ENCODE data around the gene NT5DC1. TPM values are rescaled to one million over a fixed set of nuclear protein-coding genes. Genes with fewer than 3 reads are reported as not detected.

The NT5DC1 gene
- total RNA-seq, 1 donor from 2014 or later = 16.0 TPM

- TF ChIP-seq CTCF (IDR thresholded peaks at IDR 0.05) = no peak
- peaks cover 12% of the 10 kb centered on the region for H3K9me3 Mint-ChIP-seq (ENCODE audit: unreplicated experiment)
Measured at GRCh38 chr6:116158641-116159040, 58.0 kb downstream of the NT5DC1 start.

GRCh38 chr6:116159782-116160524, 59.3 kb downstream of the NT5DC1 start:
- no peaks in the 10 kb centered on the region for H3K27me3 Mint-ChIP-seq (ENCODE audit: unreplicated experiment)
- H3K9me3 Mint-ChIP-seq (ENCODE audit: unreplicated experiment) = peaks cover 19% of the 10 kb centered on the region
- no peak for DNase-seq (ENCODE audit: extremely low spot score, unreplicated experiment)
- H3K4me3 Mint-ChIP-seq (ENCODE audit: unreplicated experiment) = no peak overlapping the region
- no peak for TF ChIP-seq CTCF (IDR thresholded peaks at IDR 0.05)
- no peak overlapping the region for H3K27ac Mint-ChIP-seq (ENCODE audit: unreplicated experiment)
- H3K4me1 Mint-ChIP-seq (ENCODE audit: unreplicated experiment) = peaks cover 4% of the 10 kb centered on the region
- H3K36me3 Mint-ChIP-seq (ENCODE audit: unreplicated experiment) = peaks cover 6% of the 10 kb centered on the region

More at GRCh38 chr6:116158641-116159040, 58.0 kb downstream of the NT5DC1 start:
- Mint-ChIP-seq H3K4me3 (ENCODE audit: unreplicated experiment) (no peak overlapping the region), H3K27ac (ENCODE audit: unreplicated experiment) (no peak overlapping the region), H3K36me3 (ENCODE audit: unreplicated experiment) (peaks cover 6% of the 10 kb centered on the region), H3K27me3 (ENCODE audit: unreplicated experiment) (no peaks in the 10 kb centered on the region), H3K4me1 (ENCODE audit: unreplicated experiment) (peaks cover 4% of the 10 kb centered on the region)
- DNase-seq (ENCODE audit: extremely low spot score, unreplicated experiment) = no peak

- no peak overlapping the region for H3K27ac Mint-ChIP-seq (ENCODE audit: unreplicated experiment)
- peaks cover 8% of the 10 kb centered on the region for H3K36me3 Mint-ChIP-seq (ENCODE audit: unreplicated experiment)
- TF ChIP-seq CTCF (IDR thresholded peaks at IDR 0.05) = no peak
- no peak for DNase-seq (ENCODE audit: extremely low spot score, unreplicated experiment)
- H3K27me3 Mint-ChIP-seq (ENCODE audit: unreplicated experiment) = no peaks in the 10 kb centered on the region
- H3K4me3 Mint-ChIP-seq (ENCODE audit: unreplicated experiment) = no peak overlapping the region
- no peaks in the 10 kb centered on the region for H3K4me1 Mint-ChIP-seq (ENCODE audit: unreplicated experiment)
- H3K9me3 Mint-ChIP-seq (ENCODE audit: unreplicated experiment) = peaks cover 26% of the 10 kb centered on the region
Measured at GRCh38 chr6:116165596-116165995, 64.9 kb downstream of the NT5DC1 start.

- no peak for TF ChIP-seq CTCF (IDR thresholded peaks at IDR 0.05)
- no peak overlapping the region for H3K27ac Mint-ChIP-seq (ENCODE audit: unreplicated experiment)
- no peaks in the 10 kb centered on the region for H3K27me3 Mint-ChIP-seq (ENCODE audit: unreplicated experiment)
- H3K36me3 Mint-ChIP-seq (ENCODE audit: unreplicated experiment) = peaks cover 8% of the 10 kb centered on the region
- no peak overlapping the region for H3K4me3 Mint-ChIP-seq (ENCODE audit: unreplicated experiment)
- peaks cover 26% of the 10 kb centered on the region for H3K9me3 Mint-ChIP-seq (ENCODE audit: unreplicated experiment)
- no peaks in the 10 kb centered on the region for H3K4me1 Mint-ChIP-seq (ENCODE audit: unreplicated experiment)
- no peak for DNase-seq (ENCODE audit: extremely low spot score, unreplicated experiment)
Measured at GRCh38 chr6:116166369-116166768, 65.7 kb downstream of the NT5DC1 start.

- TF ChIP-seq CTCF (IDR thresholded peaks at IDR 0.05) = no peak
- DNase-seq (ENCODE audit: extremely low spot score, unreplicated experiment) = no peak
- no peaks in the 10 kb centered on the region for H3K27me3 Mint-ChIP-seq (ENCODE audit: unreplicated experiment)
- no peaks in the 10 kb centered on the region for H3K4me1 Mint-ChIP-seq (ENCODE audit: unreplicated experiment)
- H3K36me3 Mint-ChIP-seq (ENCODE audit: unreplicated experiment) = peaks cover 6% of the 10 kb centered on the region
- no peak overlapping the region for H3K4me3 Mint-ChIP-seq (ENCODE audit: unreplicated experiment)
- H3K27ac Mint-ChIP-seq (ENCODE audit: unreplicated experiment) = no peak overlapping the region
- peaks cover 24% of the 10 kb centered on the region for H3K9me3 Mint-ChIP-seq (ENCODE audit: unreplicated experiment)
Measured at GRCh38 chr6:116168148-116168547, 67.5 kb downstream of the NT5DC1 start.
